Astrocyte (in vitro differentiated cells and primary cell): ENCODE results near the gene P2RY4. TPM values are rescaled to one million over a fixed set of nuclear protein-coding genes. Genes with fewer than 3 reads are reported as not detected.

Experiments used
- DNase-seq: peaks from one replicate; pipeline ENCODE4 v3.0.0-alpha.2; 2010; ENCODE audit warnings: low read depth
- FAIRE-seq: peaks from 2 replicates; lab custom pipeline; 2011; peaks lifted over from hg19 to GRCh38; lab: Jason Lieb, UNC
- H2AFZ ChIP-seq: 2 replicates; pipeline ENCODE4 v1.6.0; 2012; ENCODE audit warnings: low read depth, low read length, inconsistent platforms
- H3K27ac ChIP-seq: 2 replicates; pipeline ENCODE4 v1.5.1; 2011; ENCODE audit warnings: low read depth, low read length, inconsistent platforms
- H3K27me3 ChIP-seq: 2 replicates; pipeline ENCODE4 v1.6.0; 2011; ENCODE audit warnings: low read length, inconsistent platforms; ENCODE audit not compliant: insufficient read depth
- H3K36me3 ChIP-seq: 2 replicates; pipeline ENCODE4 v1.5.1; 2011; ENCODE audit warnings: low read length, inconsistent platforms; ENCODE audit not compliant: insufficient read depth
- H3K4me1 ChIP-seq: 2 replicates; pipeline ENCODE4 v1.5.1; 2011; ENCODE audit warnings: low read length, inconsistent platforms; ENCODE audit not compliant: insufficient read depth
- H3K4me2 ChIP-seq: 2 replicates; pipeline ENCODE4 v1.6.0; 2012; ENCODE audit warnings: low read length, inconsistent platforms
- H3K4me3 ChIP-seq: 2 replicates; pipeline ENCODE4 v1.5.1; 2011; ENCODE audit warnings: low read depth, mild to moderate bottlenecking, low read length, inconsistent platforms; ENCODE audit not compliant: insufficient read depth
- H3K79me2 ChIP-seq: 2 replicates; pipeline ENCODE4 v1.6.0; 2012; ENCODE audit warnings: mild to moderate bottlenecking, low read length, inconsistent platforms; ENCODE audit not compliant: insufficient read depth
- H3K9ac ChIP-seq: 2 replicates; pipeline ENCODE4 v1.6.0; 2012; ENCODE audit warnings: mild to moderate bottlenecking, low read length, inconsistent platforms
- H3K9me3 ChIP-seq: 2 replicates; pipeline ENCODE4 v1.5.1; 2012; ENCODE audit warnings: low read depth, mild to moderate bottlenecking, low read length, inconsistent platforms; ENCODE audit not compliant: insufficient read depth
- H4K20me1 ChIP-seq: 2 replicates; pipeline ENCODE4 v1.6.0; 2012; ENCODE audit warnings: low read length, inconsistent platforms; ENCODE audit not compliant: insufficient read depth
- H3K27ac Mint-ChIP-seq: one replicate; pipeline ENCODE4 v1.8.0; 2021; ENCODE audit warnings: mild to moderate bottlenecking, mixed read lengths; ENCODE audit not compliant: unreplicated experiment
- H3K27me3 Mint-ChIP-seq: one replicate; pipeline ENCODE4 v1.8.0; 2021; ENCODE audit warnings: low read depth, mixed read lengths; ENCODE audit not compliant: unreplicated experiment
- H3K36me3 Mint-ChIP-seq: one replicate; pipeline ENCODE4 v1.8.0; 2021; ENCODE audit warnings: low read depth, mixed read lengths; ENCODE audit not compliant: unreplicated experiment
- H3K4me1 Mint-ChIP-seq: one replicate; pipeline ENCODE4 v1.8.0; 2021; ENCODE audit warnings: low read depth, mixed read lengths; ENCODE audit not compliant: unreplicated experiment
- H3K4me3 Mint-ChIP-seq: one replicate; pipeline ENCODE4 v1.8.0; 2021; ENCODE audit warnings: mild to moderate bottlenecking, moderate library complexity, mixed read lengths; ENCODE audit not compliant: unreplicated experiment
- H3K9me3 Mint-ChIP-seq: one replicate; pipeline ENCODE4 v1.8.0; 2021; ENCODE audit warnings: mild to moderate bottlenecking, mixed read lengths; ENCODE audit not compliant: unreplicated experiment
- CTCF ChIP-seq: IDR thresholded peaks from 2 replicates; pipeline ENCODE4 v1.5.1; 2011; ENCODE audit warnings: low read depth, mild to moderate bottlenecking, inconsistent platforms, low read length, moderate library complexity; ENCODE audit not compliant: insufficient read depth
- EZH2 ChIP-seq: IDR thresholded peaks from 2 replicates; pipeline ENCODE4 v1.6.1; 2012; ENCODE audit warnings: mild to moderate bottlenecking, low read length, inconsistent platforms; ENCODE audit not compliant: insufficient read depth
- total RNA-seq: library from RNA; stranded (reverse); gene quantifications from 2 replicates; pipeline ENCODE4 v1.2.1, GENCODE V29; 2021

P2RY4 gene
- total RNA-seq, 1 donor from 2014 or later: 0.18 TPM

GRCh38 chrX:70208479-70208878, 51.5 kb downstream of the P2RY4 start:
- H3K9me3 ChIP-seq: no peaks in the 10 kb centered on the region
- no peaks in the 10 kb centered on the region for H3K36me3 ChIP-seq
- no peak overlapping the region for H3K4me2 ChIP-seq
- no peak overlapping the region for H3K9ac ChIP-seq
- H3K4me1 ChIP-seq: no peaks in the 10 kb centered on the region
- no peak overlapping the region for H3K27ac ChIP-seq
- no peak overlapping the region for H2AFZ ChIP-seq
- H3K4me3 ChIP-seq: no peak overlapping the region
- H3K4me1 Mint-ChIP-seq: no peaks in the 10 kb centered on the region
- H3K36me3 Mint-ChIP-seq: no peaks in the 10 kb centered on the region
- H3K9me3 Mint-ChIP-seq: peaks cover 2% of the 10 kb centered on the region
- FAIRE-seq (peak; percentile 78), DNase-seq (peak; percentile 23)
- no peak overlapping the region for H3K4me3 Mint-ChIP-seq
- H3K27me3 ChIP-seq: no peaks in the 10 kb centered on the region
- H3K27ac Mint-ChIP-seq: no peak overlapping the region
- H3K27me3 Mint-ChIP-seq: peaks cover 8% of the 10 kb centered on the region
- H4K20me1 ChIP-seq: no peaks in the 10 kb centered on the region
- TF ChIP-seq EZH2 (no peak), CTCF (no peak)
- no peaks in the 10 kb centered on the region for H3K79me2 ChIP-seq

Other genes with a start within 250 kb of the P2RY4 start
- not detected in 2 replicates for gene AWAT2, start 210.3 kb downstream of the P2RY4 start, total RNA-seq
- not detected in 2 replicates for gene OTUD6A, start 197.7 kb downstream of the P2RY4 start, total RNA-seq
- gene IGBP1, start 126.8 kb downstream of the P2RY4 start, total RNA-seq: 38.2 and 41.1 TPM in 2 replicates
- not detected in 2 replicates for gene DGAT2L6, start 82.7 kb downstream of the P2RY4 start, total RNA-seq
- gene AWAT1, start 25.5 kb downstream of the P2RY4 start, total RNA-seq: not detected in 2 replicates
- gene ARR3, start 8.1 kb upstream of the P2RY4 start, total RNA-seq: not detected in 2 replicates
- gene RAB41, start 22.0 kb upstream of the P2RY4 start, total RNA-seq: not detected in 2 replicates
- gene PDZD11, start 29.7 kb upstream of the P2RY4 start, total RNA-seq: 47.4 and 48.9 TPM in 2 replicates
- gene KIF4A, start 29.9 kb upstream of the P2RY4 start, total RNA-seq: 1.7 and 3.0 TPM in 2 replicates
- not detected in 2 replicates for gene GDPD2, start 163.1 kb upstream of the P2RY4 start, total RNA-seq
- 14.5 and 15.2 TPM in 2 replicates for gene DLG3, start 184.6 kb upstream of the P2RY4 start, total RNA-seq